Osteoblast (primary cell): ENCODE results near the gene DCST2. TPM values are rescaled to one million over a fixed set of nuclear protein-coding genes. Genes with fewer than 3 reads are reported as not detected.
A peak's percentile ranks its signal among the peaks of the same experiment; 100 is the strongest.

Experiments used
- DNase-seq: peaks from one replicate; pipeline ENCODE4 v3.0.0; 2011; ENCODE audit warnings: low spot score, mixed read lengths; ENCODE audit not compliant: insufficient read length; ENCODE audit errors: missing footprints
- H2AFZ ChIP-seq: 2 replicates; pipeline ENCODE4 v1.6.0; 2011; ENCODE audit warnings: mild to moderate bottlenecking, low read length
- H3K27ac ChIP-seq: 2 replicates; pipeline ENCODE4 v1.5.1; 2011; ENCODE audit warnings: mild to moderate bottlenecking, low read depth, low read length, moderate library complexity
- H3K27me3 ChIP-seq: 2 replicates; pipeline ENCODE4 v1.6.0; 2012; ENCODE audit warnings: mild to moderate bottlenecking, control low read depth, inconsistent platforms, low read length, moderate library complexity; ENCODE audit not compliant: insufficient read depth
- H3K36me3 ChIP-seq: 2 replicates; pipeline ENCODE4 v1.5.1; 2011; ENCODE audit warnings: mild to moderate bottlenecking, low read length, control low read depth, moderate library complexity; ENCODE audit not compliant: insufficient read depth
- H3K4me1 ChIP-seq: 2 replicates; pipeline ENCODE4 v1.5.1; 2011; ENCODE audit warnings: mild to moderate bottlenecking, low read length, control low read depth, moderate library complexity; ENCODE audit not compliant: insufficient read depth
- H3K4me2 ChIP-seq: 2 replicates; pipeline ENCODE4 v1.6.0; 2011; ENCODE audit warnings: mild to moderate bottlenecking, low read length; ENCODE audit not compliant: insufficient read depth
- H3K4me3 ChIP-seq: fragments of 200-600 bp; sonication (generic); 3 replicates; pipeline ENCODE4 v1.5.1; 2012; ENCODE audit warnings: mild to moderate bottlenecking, low read length, inconsistent platforms; ENCODE audit not compliant: insufficient read depth
- H3K79me2 ChIP-seq: 2 replicates; pipeline ENCODE4 v1.6.0; 2012; ENCODE audit warnings: mild to moderate bottlenecking, low read length, control low read depth, inconsistent platforms; ENCODE audit not compliant: insufficient read depth
- H3K9me3 ChIP-seq: 2 replicates; pipeline ENCODE4 v1.5.1; 2011; ENCODE audit warnings: low read depth, low read length, control low read depth
- H4K20me1 ChIP-seq: 2 replicates; pipeline ENCODE4 v1.6.0; 2012; ENCODE audit warnings: mild to moderate bottlenecking, low read length, control low read depth; ENCODE audit not compliant: insufficient read depth
- total RNA-seq: library from RNA; depleted of rRNA; stranded (reverse); fragments of >200 nt; gene quantifications from 2 replicates; pipeline ENCODE4 v1.2.3, GENCODE V29; 2012
- TF ChIP-seq, protein P1 (sequence below): IDR thresholded peaks from 2 replicates; pipeline ENCODE4 v1.5.1; 2011; ENCODE audit warnings: mild to moderate bottlenecking, low read depth, low read length, moderate library complexity; ENCODE audit errors: extremely low read depth

Gene DCST2
- total RNA-seq, 1 donor, result not detected

DNA sequence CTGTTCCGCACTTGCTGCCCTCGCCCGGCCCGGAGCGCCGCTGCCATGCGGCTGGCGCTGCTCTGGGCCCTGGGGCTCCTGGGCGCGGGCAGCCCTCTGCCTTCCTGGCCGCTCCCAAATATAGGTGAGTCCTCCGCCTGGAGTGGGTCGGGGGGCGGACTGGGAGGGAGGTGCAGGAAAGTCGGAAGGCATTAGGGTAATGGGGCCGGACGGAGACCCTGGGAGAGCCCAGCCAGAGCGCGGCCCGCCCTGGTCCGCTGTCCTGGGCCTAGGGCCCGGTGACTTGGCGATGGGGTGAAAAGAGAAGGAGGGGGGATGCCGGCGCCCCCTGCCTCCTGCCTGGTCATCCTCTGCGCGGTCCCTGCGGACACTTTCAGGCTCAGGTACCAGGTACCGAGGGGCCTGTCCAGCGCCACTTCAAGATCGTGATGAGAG is 17.8 kb upstream of the DCST2 start:
- peak; percentile 92 for DNase-seq
- peak overlapping the region; percentile 85 for H3K4me3 ChIP-seq
- TF ChIP-seq, protein P1, sequence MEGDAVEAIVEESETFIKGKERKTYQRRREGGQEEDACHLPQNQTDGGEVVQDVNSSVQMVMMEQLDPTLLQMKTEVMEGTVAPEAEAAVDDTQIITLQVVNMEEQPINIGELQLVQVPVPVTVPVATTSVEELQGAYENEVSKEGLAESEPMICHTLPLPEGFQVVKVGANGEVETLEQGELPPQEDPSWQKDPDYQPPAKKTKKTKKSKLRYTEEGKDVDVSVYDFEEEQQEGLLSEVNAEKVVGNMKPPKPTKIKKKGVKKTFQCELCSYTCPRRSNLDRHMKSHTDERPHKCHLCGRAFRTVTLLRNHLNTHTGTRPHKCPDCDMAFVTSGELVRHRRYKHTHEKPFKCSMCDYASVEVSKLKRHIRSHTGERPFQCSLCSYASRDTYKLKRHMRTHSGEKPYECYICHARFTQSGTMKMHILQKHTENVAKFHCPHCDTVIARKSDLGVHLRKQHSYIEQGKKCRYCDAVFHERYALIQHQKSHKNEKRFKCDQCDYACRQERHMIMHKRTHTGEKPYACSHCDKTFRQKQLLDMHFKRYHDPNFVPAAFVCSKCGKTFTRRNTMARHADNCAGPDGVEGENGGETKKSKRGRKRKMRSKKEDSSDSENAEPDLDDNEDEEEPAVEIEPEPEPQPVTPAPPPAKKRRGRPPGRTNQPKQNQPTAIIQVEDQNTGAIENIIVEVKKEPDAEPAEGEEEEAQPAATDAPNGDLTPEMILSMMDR, result no peak
- H3K79me2 ChIP-seq, result peaks cover 16% of the 10 kb centered on the region
- H3K36me3 ChIP-seq, result peaks cover 12% of the 10 kb centered on the region
- H3K27ac ChIP-seq, result peak overlapping the region; percentile 58
- H3K4me1 ChIP-seq, result peaks cover 21% of the 10 kb centered on the region
- H3K9me3 ChIP-seq, result no peaks in the 10 kb centered on the region
- peaks cover 5% of the 10 kb centered on the region for H4K20me1 ChIP-seq
- H2AFZ ChIP-seq, result peak overlapping the region; percentile 66
- H3K4me2 ChIP-seq, result peak overlapping the region; percentile 98
- H3K27me3 ChIP-seq, result no peaks in the 10 kb centered on the region

DNA sequence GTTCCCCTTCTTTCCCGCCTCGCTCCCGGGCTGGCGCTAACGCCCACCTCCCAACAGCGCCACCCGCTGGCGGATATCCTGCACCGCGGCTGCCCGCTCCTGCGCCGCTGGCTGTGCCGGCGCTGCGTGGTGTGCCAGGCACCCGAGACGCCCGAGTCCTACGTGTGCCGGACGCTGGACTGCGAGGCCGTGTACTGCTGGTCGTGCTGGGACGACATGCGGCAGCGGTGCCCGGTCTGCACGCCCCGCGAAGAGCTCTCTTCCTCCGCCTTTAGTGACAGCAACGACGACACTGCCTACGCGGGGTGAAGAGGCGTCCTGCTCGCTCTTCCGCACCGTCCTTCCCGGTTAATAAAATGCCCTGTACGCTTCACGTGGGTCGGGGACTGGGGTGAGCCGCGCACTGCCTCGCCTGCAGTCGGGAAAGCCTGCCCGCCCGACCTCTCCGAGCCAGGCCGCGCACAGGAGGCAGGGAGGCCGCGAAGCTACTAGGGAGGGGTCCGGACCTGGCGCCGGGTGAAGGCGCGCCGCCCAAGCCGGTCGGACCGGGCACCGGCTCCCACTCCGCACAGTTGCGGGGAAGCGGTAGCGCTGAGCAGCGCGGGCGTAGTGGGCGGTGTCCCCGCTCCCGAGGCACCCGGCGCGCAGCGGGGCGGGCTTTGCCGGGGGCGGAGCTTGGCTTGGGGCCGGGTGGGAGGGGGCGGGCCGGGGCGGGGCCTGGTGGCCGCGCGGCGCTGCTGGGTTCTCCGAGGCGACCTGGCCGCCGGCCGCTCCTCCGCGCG is 17.2 kb upstream of the DCST2 start, which contains the start of gene ADAM15:
TSS of gene ADAM15 (plus strand) at position 757 of the 782 bp plus-strand sequence. CDS start 71 bp downstream, outside the sequence.
- peaks cover 8% of the 10 kb centered on the region for H3K36me3 ChIP-seq
- H3K4me2 ChIP-seq, result peak within 1 kb of the TSS; percentile 98
- peak within 1 kb of the TSS; percentile 94 for H2AFZ ChIP-seq
- H3K9me3 ChIP-seq, result no peaks in the 10 kb centered on the region
- peak within 1 kb of the TSS; percentile 85 for H3K4me3 ChIP-seq
- H3K4me1 ChIP-seq, result peaks cover 21% of the 10 kb centered on the region
- peaks cover 5% of the 10 kb centered on the region for H4K20me1 ChIP-seq
- DNase-seq, result peak; percentile 99
- H3K27ac ChIP-seq, result peak within 1 kb of the TSS; percentile 58
- peaks cover 16% of the 10 kb centered on the region for H3K79me2 ChIP-seq
- TF ChIP-seq, protein P1, result peak; percentile 82
- no peaks in the 10 kb centered on the region for H3K27me3 ChIP-seq

DNA sequence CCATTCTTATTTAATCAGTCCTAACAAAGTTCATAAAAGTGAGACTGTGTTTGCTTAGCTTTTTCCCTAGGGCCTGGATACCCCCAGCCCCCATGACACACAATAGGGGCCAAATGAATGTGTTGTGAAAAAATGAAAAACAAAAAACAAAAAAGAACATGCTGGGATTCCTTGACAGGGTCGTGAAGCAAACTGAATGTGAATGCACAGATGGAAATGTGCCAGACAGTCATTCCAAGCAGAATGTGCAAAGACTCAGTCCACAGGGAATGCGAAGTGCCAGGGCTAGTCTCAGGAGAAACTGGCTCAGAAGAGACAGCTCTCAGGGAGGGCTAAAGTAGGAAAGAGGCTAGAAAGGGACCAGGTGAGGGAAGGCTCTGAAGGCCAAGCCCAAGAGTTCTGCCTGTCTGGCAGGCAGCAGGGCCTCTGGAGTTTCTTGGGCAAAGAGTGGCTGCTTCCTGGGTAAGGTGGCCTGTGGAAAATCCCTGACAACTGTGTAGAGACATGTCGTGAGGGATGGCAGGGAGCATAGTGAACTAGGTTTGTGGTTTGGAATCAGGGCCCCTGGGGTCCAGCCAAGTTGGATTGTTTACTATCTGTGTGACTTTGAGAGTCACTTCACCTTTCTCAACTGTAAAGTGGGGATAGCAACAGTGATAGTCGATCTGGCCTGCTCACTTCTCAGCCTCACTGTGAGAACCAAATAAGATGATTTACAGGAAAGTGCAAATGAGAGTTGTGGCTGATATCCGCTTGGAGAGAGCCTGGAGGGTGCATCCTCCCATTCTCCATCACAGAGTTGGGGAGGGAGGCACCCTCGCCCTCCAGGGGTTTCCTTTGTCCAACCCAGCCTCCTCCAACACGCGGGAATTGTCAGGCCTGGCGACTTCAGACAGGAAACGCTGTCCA is 16.3 kb upstream of the DCST2 start:
- Histone ChIP-seq H3K4me3 (peak overlapping the region; percentile 85), H3K27ac (peak overlapping the region; percentile 29)

More for the DNA sequence above, 16.3 kb upstream of the DCST2 start:
- peak overlapping the region; percentile 98 for H3K4me2 ChIP-seq
- DNase-seq, result no peak
- no peaks in the 10 kb centered on the region for H3K27me3 ChIP-seq
- peaks cover 16% of the 10 kb centered on the region for H3K79me2 ChIP-seq
- H3K9me3 ChIP-seq, result no peaks in the 10 kb centered on the region
- peaks cover 26% of the 10 kb centered on the region for H3K4me1 ChIP-seq
- peaks cover 7% of the 10 kb centered on the region for H3K36me3 ChIP-seq
- H4K20me1 ChIP-seq, result peaks cover 5% of the 10 kb centered on the region
- TF ChIP-seq, protein P1, result no peak
- peak overlapping the region; percentile 94 for H2AFZ ChIP-seq
